LNCaP clone FGC (cell line): ENCODE results near the gene CAMKK1.

Source experiments
- DNase-seq: peaks from one replicate; pipeline ENCODE4 v3.0.0-alpha.2; 2011; ENCODE audit warnings: low read depth
- H3K4me3 ChIP-seq: 2 replicates; pipeline ENCODE4 v1.5.1; 2011; ENCODE audit warnings: mild to moderate bottlenecking, low read depth, low read length, control low read depth
- TF ChIP-seq, protein P1 (sequence below): IDR thresholded peaks from 2 replicates; pipeline ENCODE4 v1.5.1; 2012; ENCODE audit warnings: mild to moderate bottlenecking; ENCODE audit not compliant: control insufficient read depth, insufficient read depth; ENCODE audit errors: extremely low read depth

CAMKK1 gene

GRCh38 chr17:3812771-3813170 is 80.1 kb downstream of the CAMKK1 start:
- TF ChIP-seq, protein P1, sequence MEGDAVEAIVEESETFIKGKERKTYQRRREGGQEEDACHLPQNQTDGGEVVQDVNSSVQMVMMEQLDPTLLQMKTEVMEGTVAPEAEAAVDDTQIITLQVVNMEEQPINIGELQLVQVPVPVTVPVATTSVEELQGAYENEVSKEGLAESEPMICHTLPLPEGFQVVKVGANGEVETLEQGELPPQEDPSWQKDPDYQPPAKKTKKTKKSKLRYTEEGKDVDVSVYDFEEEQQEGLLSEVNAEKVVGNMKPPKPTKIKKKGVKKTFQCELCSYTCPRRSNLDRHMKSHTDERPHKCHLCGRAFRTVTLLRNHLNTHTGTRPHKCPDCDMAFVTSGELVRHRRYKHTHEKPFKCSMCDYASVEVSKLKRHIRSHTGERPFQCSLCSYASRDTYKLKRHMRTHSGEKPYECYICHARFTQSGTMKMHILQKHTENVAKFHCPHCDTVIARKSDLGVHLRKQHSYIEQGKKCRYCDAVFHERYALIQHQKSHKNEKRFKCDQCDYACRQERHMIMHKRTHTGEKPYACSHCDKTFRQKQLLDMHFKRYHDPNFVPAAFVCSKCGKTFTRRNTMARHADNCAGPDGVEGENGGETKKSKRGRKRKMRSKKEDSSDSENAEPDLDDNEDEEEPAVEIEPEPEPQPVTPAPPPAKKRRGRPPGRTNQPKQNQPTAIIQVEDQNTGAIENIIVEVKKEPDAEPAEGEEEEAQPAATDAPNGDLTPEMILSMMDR = no peak
- no peak for DNase-seq
- H3K4me3 ChIP-seq = no peak overlapping the region

- DNase-seq = no peak
- no peak overlapping the region for H3K4me3 ChIP-seq
- TF ChIP-seq, protein P1 = no peak
Observed at GRCh38 chr17:3812284-3812683, 80.6 kb downstream of the CAMKK1 start.
